H1 (cell line): ENCODE measurements around the gene STAM. TPM values are rescaled to one million over a fixed set of nuclear protein-coding genes. Genes with fewer than 3 reads are reported as not detected.
"Not testable (repeated sequence)": the region's sequence is repeated elsewhere in the genome, so short reads cannot be mapped to it uniquely, and the experiment has no call there.

Source experiments
- CTCF ChIA-PET: fragments of 300-600 bp; sonication (Branson Sonifier 250); formaldehyde crosslinking; loops from one replicate; lab custom pipeline; 2021; ENCODE audit not compliant: partially characterized antibody; lab: Charles Lee
- POLR2A ChIA-PET: fragments of 300-600 bp; sonication (Branson Sonifier 250); formaldehyde crosslinking; loops from one replicate; lab custom pipeline; 2021; ENCODE audit warnings: inconsistent platforms; ENCODE audit not compliant: partially characterized antibody; lab: Charles Lee
- DNase-seq, 2 experiments: peaks; one replicate each; pipeline versions ENCODE4 v3.0.0 to v3.0.0-alpha.2; 2010 to 2022; ENCODE audit warnings: low spot score in 2 of 2, low read depth in 1 of 2, mixed read lengths in 1 of 2
- FAIRE-seq: peaks from 2 replicates; lab custom pipeline; 2011; peaks lifted over from hg19 to GRCh38; lab: Jason Lieb, UNC
- H2AFZ ChIP-seq: 2 replicates; pipeline ENCODE4 v1.8.1; 2012; ENCODE audit warnings: low read length, inconsistent platforms
- H2AK5ac ChIP-seq: 2 replicates; pipeline ENCODE4 v1.6.1; 2013; ENCODE audit warnings: low read depth, low read length
- H2BK120ac ChIP-seq: replicated peaks from 2 replicates; pipeline ENCODE3; 2013; ENCODE audit warnings: low read depth, low read length, inconsistent platforms
- H2BK12ac ChIP-seq: 2 replicates; pipeline ENCODE4 v1.6.1; 2013; ENCODE audit warnings: low read depth, low read length
- H2BK15ac ChIP-seq: 2 replicates; pipeline ENCODE4 v1.6.1; 2013; ENCODE audit warnings: low read length
- H2BK20ac ChIP-seq: 2 replicates; pipeline ENCODE4 v1.6.1; 2013; ENCODE audit warnings: low read length
- H2BK5ac ChIP-seq: 2 replicates; pipeline ENCODE4 v1.6.1; 2013; ENCODE audit warnings: low read depth, low read length
- H3K14ac ChIP-seq: 2 replicates; pipeline ENCODE4 v1.6.1; 2013; ENCODE audit warnings: inconsistent platforms; ENCODE audit not compliant: insufficient read length
- H3K18ac ChIP-seq: 2 replicates; pipeline ENCODE4 v1.6.1; 2013; ENCODE audit warnings: low read length; ENCODE audit errors: extremely low read depth
- H3K23ac ChIP-seq: 2 replicates; pipeline ENCODE4 v1.6.1; 2013; ENCODE audit warnings: inconsistent platforms; ENCODE audit not compliant: insufficient read length
- H3K23me2 ChIP-seq: 2 replicates; pipeline ENCODE4 v1.6.1; 2013; ENCODE audit warnings: low read depth, low read length
- H3K27ac ChIP-seq: 2 replicates; pipeline ENCODE4 v1.6.1; 2011; ENCODE audit warnings: low read depth, low read length, inconsistent platforms
- H3K27me3 ChIP-seq, 4 experiments: replicated peaks in 1 of 4; 1 replicate in 1 of 4; 2 replicates in 3 of 4; pipeline versions ENCODE4 v1.6.1 to v1.8.1; 2011 to 2013; ENCODE audit warnings: low read length in 3 of 4, mild to moderate bottlenecking in 3 of 4, inconsistent platforms in 2 of 4, mixed read lengths in 2 of 4, moderate library complexity in 1 of 4; ENCODE audit not compliant: control insufficient read depth in 3 of 4, insufficient read depth in 3 of 4; ENCODE audit errors: extremely low read depth in 1 of 4
- H3K36me3 ChIP-seq, 4 experiments: 2 replicates each; pipeline versions ENCODE4 v1.6.1 to v1.8.1; 2011 to 2013; ENCODE audit warnings: mild to moderate bottlenecking in 4 of 4, low read length in 3 of 4, moderate library complexity in 2 of 4, control low read depth in 1 of 4, inconsistent platforms in 1 of 4; ENCODE audit not compliant: insufficient read depth in 4 of 4, control insufficient read depth in 2 of 4
- H3K4ac ChIP-seq: replicated peaks from 2 replicates; pipeline ENCODE3; 2013; ENCODE audit warnings: low read length, low read depth, mixed read lengths, inconsistent platforms; ENCODE audit not compliant: insufficient read length
- H3K4me1 ChIP-seq, 4 experiments: replicated peaks in 1 of 4; 1 replicate in 1 of 4; 2 replicates in 3 of 4; pipeline versions ENCODE4 v1.6.1 to v1.8.1; 2011 to 2013; ENCODE audit warnings: low read length in 3 of 4, inconsistent platforms in 2 of 4, mixed read lengths in 1 of 4; ENCODE audit not compliant: insufficient read depth in 4 of 4, control insufficient read depth in 3 of 4
- H3K4me2 ChIP-seq, 2 experiments: 2 replicates each; pipeline versions ENCODE4 v1.6.1 to v1.8.1; 2011 to 2013; ENCODE audit warnings: low read depth in 2 of 2, low read length in 2 of 2, control low read depth in 1 of 2, inconsistent platforms in 1 of 2, mild to moderate bottlenecking in 1 of 2; ENCODE audit not compliant: insufficient read depth in 1 of 2
- H3K4me3 ChIP-seq, 4 experiments: fragments of 200-600, 300-600 bp in 1 of 4; sonication (generic), shearing (Covaris generic), sonication (Bioruptor Twin) in 1 of 4; 2 replicates each; pipeline versions ENCODE4 v1.5.1 to v1.8.1; 2011 to 2016; ENCODE audit warnings: low read length in 4 of 4, low read depth in 3 of 4, control low read depth in 2 of 4, inconsistent platforms in 2 of 4, mild to moderate bottlenecking in 2 of 4, mixed read lengths in 1 of 4, moderate library complexity in 1 of 4; ENCODE audit not compliant: insufficient read depth in 2 of 4; ENCODE audit errors: extremely low read depth in 1 of 4
- H3K56ac ChIP-seq: replicated peaks from 2 replicates; pipeline ENCODE3; 2013; ENCODE audit warnings: low read depth, mild to moderate bottlenecking, mixed read lengths, low read length, inconsistent platforms; ENCODE audit not compliant: insufficient read length
- H3K79me1 ChIP-seq: 2 replicates; pipeline ENCODE4 v1.6.1; 2013; ENCODE audit warnings: low read depth, low read length, control low read depth
- H3K79me2 ChIP-seq, 2 experiments: 2 replicates each; pipeline versions ENCODE4 v1.6.1 to v1.8.1; 2012 to 2013; ENCODE audit warnings: low read length in 2 of 2, mild to moderate bottlenecking in 2 of 2, inconsistent platforms in 1 of 2; ENCODE audit not compliant: insufficient read depth in 2 of 2, control insufficient read depth in 1 of 2
- H3K9ac ChIP-seq, 4 experiments: replicated peaks in 1 of 4; 1 replicate in 1 of 4; 2 replicates in 3 of 4; pipeline versions ENCODE4 v1.6.1 to v1.8.1; 2011 to 2013; ENCODE audit warnings: low read depth in 3 of 4, low read length in 3 of 4, control low read depth in 2 of 4, mild to moderate bottlenecking in 2 of 4, moderate library complexity in 2 of 4, inconsistent platforms in 1 of 4; ENCODE audit errors: extremely low read depth in 1 of 4
- H3K9me3 ChIP-seq, 2 experiments: 2 replicates each; pipeline versions ENCODE4 v1.6.1 to v1.8.1; 2012 to 2013; ENCODE audit warnings: mild to moderate bottlenecking in 2 of 2, moderate library complexity in 2 of 2, control low read depth in 1 of 2, inconsistent platforms in 1 of 2, low read depth in 1 of 2, low read length in 1 of 2, mixed read lengths in 1 of 2; ENCODE audit not compliant: insufficient read depth in 2 of 2
- H4K20me1 ChIP-seq, 2 experiments: replicated peaks in 1 of 2; 2 replicates each; pipeline versions ENCODE3 to v1.8.1; 2011 to 2013; ENCODE audit warnings: inconsistent platforms in 2 of 2, low read length in 2 of 2, mild to moderate bottlenecking in 1 of 2; ENCODE audit not compliant: insufficient read depth in 2 of 2, control insufficient read depth in 1 of 2
- H4K5ac ChIP-seq: 2 replicates; pipeline ENCODE4 v1.6.1; 2013; ENCODE audit warnings: low read length, low read depth, mixed read lengths, inconsistent platforms; ENCODE audit not compliant: insufficient read length
- H4K8ac ChIP-seq: 2 replicates; pipeline ENCODE4 v1.8.0; 2013; ENCODE audit warnings: mild to moderate bottlenecking, moderate library complexity, low read length, inconsistent platforms; ENCODE audit not compliant: insufficient read depth; ENCODE audit errors: extremely low read depth
- H4K91ac ChIP-seq: replicated peaks from 2 replicates; pipeline ENCODE3; 2013; ENCODE audit warnings: low read length, mixed read lengths, inconsistent platforms; ENCODE audit not compliant: insufficient read length
- WGBS, 2 experiments: shearing (Covaris generic) in 1 of 2; methylation state at CpG; one replicate each; pipeline versions ENCODE4 v1.1.6 to v1.1.7; 2013 to 2015; ENCODE audit warnings: low lambda C conversion rate in 2 of 2, mixed read lengths in 2 of 2, inconsistent platforms in 1 of 2, low coverage in 1 of 2, missing lambda C conversion rate in 1 of 2; ENCODE audit not compliant: insufficient replicate concordance in 2 of 2, insufficient coverage in 1 of 2, insufficient read length in 1 of 2; ENCODE audit errors: extremely low coverage in 1 of 2, missing lambda C conversion rate in 1 of 2; 5-methylcytosine and 5-hydroxymethylcytosine counted together
- polyA plus RNA-seq, 7 experiments: library from polyadenylated mRNA; depleted of rRNA in 3 of 7; stranded (reverse) in 5 of 7; unstranded in 2 of 7; fragments of >200 nt in 5 of 7; fragments of 200-250 nt in 2 of 7; gene quantifications; 1 replicate in 5 of 7; 2 replicates in 1 of 7; 4 replicates in 1 of 7; pipeline versions ENCODE4 v1.2.1 to v1.2.3, GENCODE V29; 2011 to 2013; ENCODE audit warnings: missing spikeins in 2 of 7, mixed read lengths in 2 of 7
- total RNA-seq: library from RNA; stranded (reverse); fragmentation: NEBNext Ultra II Directional; extraction: Animal tissue kit (Norgen Biotek cat#: 25700); gene quantifications from 2 replicates; pipeline ENCODE4 v1.2.1, GENCODE V29; 2021

The STAM gene
- total and polyA plus RNA-seq, 2 of the 8 experiments (the other 6 are each of a cell fraction or from before 2014, with no cell fraction given): 22.0 to 27.8 TPM

GRCh38 chr10:17722317-17723014 is 78.5 kb downstream of the STAM start:
- H3K18ac ChIP-seq, H2BK120ac ChIP-seq: not testable (repeated sequence)

More at GRCh38 chr10:17722317-17723014, 78.5 kb downstream of the STAM start:
- H3K23ac ChIP-seq, H2BK15ac ChIP-seq, H3K4ac ChIP-seq, H2AFZ ChIP-seq, H3K4me3 ChIP-seq, POLR2A ChIA-PET, H3K27me3 ChIP-seq, H4K5ac ChIP-seq, H2BK5ac ChIP-seq, DNase-seq, FAIRE-seq, H3K9ac ChIP-seq, H3K79me2 ChIP-seq, H3K79me1 ChIP-seq, H4K8ac ChIP-seq, H2AK5ac ChIP-seq, H4K20me1 ChIP-seq, H3K56ac ChIP-seq, H2BK20ac ChIP-seq, H3K27ac ChIP-seq, H4K91ac ChIP-seq, H3K4me1 ChIP-seq, H3K9me3 ChIP-seq, H2BK12ac ChIP-seq, H3K14ac ChIP-seq, H3K23me2 ChIP-seq, H3K4me2 ChIP-seq: not testable (repeated sequence)
- peaks cover 0 to 12% (median 0%) of the 10 kb centered on the region in 4 experiments; a peak in 2 of 8 replicates for H3K36me3 ChIP-seq
- 86% methylated on average over 22 of the region's 25 CpGs; no CpG with 5 or more reads in 1 of the 2 experiments for WGBS, 2 experiments
- CTCF ChIA-PET: interaction anchor here (0.6 kb wide), 1 partner anchor 64 kb away, joined by 3 read pairs; no protein-coding TSS in a partner anchor
